H1 (cell line): ENCODE data around the gene ARHGEF12. TPM values are rescaled to one million over a fixed set of nuclear protein-coding genes. Genes with fewer than 3 reads are reported as not detected.

Experiments used
- BCL11A ChIP-seq, 2 experiments: IDR thresholded peaks; one replicate each; pipeline ENCODE4 v1.6.1; 2011; ENCODE audit warnings: low read depth in 2 of 2, low read length in 2 of 2, mild to moderate bottlenecking in 2 of 2
- RAD21 ChIP-seq, 2 experiments: IDR thresholded peaks in 1 of 2; conservative IDR thresholded peaks in 1 of 2; 2 replicates each; pipeline ENCODE4 v1.6.1; 2011; ENCODE audit warnings: low read depth in 2 of 2, low read length in 2 of 2, improper control_type of control experiment in 1 of 2, inconsistent platforms in 1 of 2, mild to moderate bottlenecking in 1 of 2, moderate library complexity in 1 of 2
- polyA plus RNA-seq, 7 experiments: library from polyadenylated mRNA; depleted of rRNA in 3 of 7; stranded (reverse) in 5 of 7; unstranded in 2 of 7; fragments of >200 nt in 5 of 7; fragments of 200-250 nt in 2 of 7; gene quantifications; 1 replicate in 5 of 7; 2 replicates in 1 of 7; 4 replicates in 1 of 7; pipeline versions ENCODE4 v1.2.1 to v1.2.3, GENCODE V29; 2011 to 2013; ENCODE audit warnings: missing spikeins in 2 of 7, mixed read lengths in 2 of 7
- total RNA-seq: library from RNA; stranded (reverse); fragmentation: NEBNext Ultra II Directional; extraction: Animal tissue kit (Norgen Biotek cat#: 25700); gene quantifications from 2 replicates; pipeline ENCODE4 v1.2.1, GENCODE V29; 2021

The ARHGEF12 gene
- total and polyA plus RNA-seq, 2 of the 8 experiments (the other 6 are each of a cell fraction or from before 2014, with no cell fraction given) = 5.1 to 33.7 TPM

DNA sequence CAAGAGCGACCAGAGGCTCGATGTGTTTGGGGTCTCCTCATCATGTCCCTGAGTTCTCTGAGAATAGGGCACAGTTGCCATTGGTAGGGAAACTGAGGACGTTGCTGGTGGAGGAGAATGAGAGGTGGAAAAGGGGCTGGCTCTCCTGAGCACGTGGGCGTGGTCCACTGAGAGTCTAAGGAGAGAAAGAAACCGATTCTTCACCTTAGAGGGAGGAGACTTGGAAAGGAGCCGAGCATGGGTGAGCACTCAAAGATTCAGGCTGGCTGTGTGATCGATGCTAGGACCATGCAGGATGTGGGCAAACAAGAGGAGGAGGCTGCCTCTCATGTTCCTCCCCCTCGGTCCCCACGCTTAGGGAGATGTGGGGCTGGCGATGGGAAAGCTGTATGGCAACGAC, 30.9 kb upstream of the ARHGEF12 start (continued):
- no peak for TF ChIP-seq RAD21 (IDR thresholded peaks at IDR 0.05 in 1 of 2, conservative IDR thresholded peaks at IDR 0.05 in 1 of 2; ENCODE audit: low read depth in 2 of 2, low read length in 2 of 2)
- no peak for TF ChIP-seq BCL11A (IDR thresholded peaks at IDR 0.05; ENCODE audit: low read depth in 2 of 2, low read length in 2 of 2)
